Measurements from ENCODE around the gene ROBO2.

- TF ChIP-seq TAF1 (IDR thresholded peaks at IDR 0.05; ENCODE audit: borderline replicate concordance, low read depth, low read length) (no peak), POLR2A (IDR thresholded peaks at IDR 0.05; ENCODE audit: low read depth, low read length) (no peak)
Observed at GRCh38 chr3:77345009-77345408, 305.1 kb downstream of the ROBO2 start.

All from GM12892 (cell line).